Ishikawa (cell line): ENCODE data around the gene PSMD14.

ENCODE experiments used
- CEBPB ChIP-seq: IDR thresholded peaks from 2 replicates; pipeline ENCODE4 v1.6.1; 2012
- CREB1 ChIP-seq: IDR thresholded peaks from 2 replicates; pipeline ENCODE4 v1.6.1; 2012; ENCODE audit warnings: low read depth
- EGR1 ChIP-seq: IDR thresholded peaks from 2 replicates; pipeline ENCODE4 v1.6.1; 2012
- EP300 ChIP-seq: IDR thresholded peaks from 2 replicates; pipeline ENCODE4 v1.6.1; 2012; ENCODE audit warnings: borderline replicate concordance
- FOXM1 ChIP-seq: IDR thresholded peaks from 2 replicates; pipeline ENCODE4 v1.6.1; 2012; ENCODE audit warnings: low read depth, borderline replicate concordance
- NFIC ChIP-seq: IDR thresholded peaks from 2 replicates; pipeline ENCODE4 v1.6.1; 2012
- RAD21 ChIP-seq: IDR thresholded peaks from 2 replicates; pipeline ENCODE4 v1.6.1; 2012; ENCODE audit warnings: low read depth
- REST ChIP-seq: IDR thresholded peaks from 2 replicates; pipeline ENCODE4 v1.6.1; 2012; ENCODE audit warnings: low read depth, mild to moderate bottlenecking
- TAF1 ChIP-seq: IDR thresholded peaks from 2 replicates; pipeline ENCODE4 v1.6.1; 2012; ENCODE audit warnings: low read depth, mild to moderate bottlenecking
- TEAD4 ChIP-seq: IDR thresholded peaks from 2 replicates; pipeline ENCODE4 v1.6.1; 2012
- YY1 ChIP-seq: IDR thresholded peaks from 2 replicates; pipeline ENCODE4 v1.6.1; 2012; ENCODE audit warnings: low read depth
- TF ChIP-seq, protein P1 (sequence below): IDR thresholded peaks from 2 replicates; pipeline ENCODE4 v1.6.1; 2012
- TF ChIP-seq, protein P2 (sequence below): IDR thresholded peaks from 2 replicates; pipeline ENCODE4 v1.6.1; 2012

- TF ChIP-seq RAD21, result no peak
- TF ChIP-seq EP300, result no peak
- no peak for TF ChIP-seq REST
- TF ChIP-seq, protein P1, sequence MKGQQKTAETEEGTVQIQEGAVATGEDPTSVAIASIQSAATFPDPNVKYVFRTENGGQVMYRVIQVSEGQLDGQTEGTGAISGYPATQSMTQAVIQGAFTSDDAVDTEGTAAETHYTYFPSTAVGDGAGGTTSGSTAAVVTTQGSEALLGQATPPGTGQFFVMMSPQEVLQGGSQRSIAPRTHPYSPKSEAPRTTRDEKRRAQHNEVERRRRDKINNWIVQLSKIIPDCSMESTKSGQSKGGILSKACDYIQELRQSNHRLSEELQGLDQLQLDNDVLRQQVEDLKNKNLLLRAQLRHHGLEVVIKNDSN, result no peak
- TF ChIP-seq CEBPB, result no peak
- TF ChIP-seq CREB1, result no peak
- TF ChIP-seq TAF1, result no peak
- TF ChIP-seq, protein P2, sequence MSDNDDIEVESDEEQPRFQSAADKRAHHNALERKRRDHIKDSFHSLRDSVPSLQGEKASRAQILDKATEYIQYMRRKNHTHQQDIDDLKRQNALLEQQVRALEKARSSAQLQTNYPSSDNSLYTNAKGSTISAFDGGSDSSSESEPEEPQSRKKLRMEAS, result no peak
- no peak for TF ChIP-seq EGR1
- no peak for TF ChIP-seq YY1
- no peak for TF ChIP-seq NFIC
- TF ChIP-seq FOXM1, result no peak
- TF ChIP-seq TEAD4, result no peak
These were observed 48.9 kb downstream of the PSMD14 start for GRCh38 chr2:161357097-161357496.
